Smooth muscle cell (in vitro differentiated cells): ENCODE data around the gene C5orf15. TPM values are rescaled to one million over a fixed set of nuclear protein-coding genes. Genes with fewer than 3 reads are reported as not detected.

ENCODE experiments used
- DNase-seq: peaks from one replicate; lab custom pipeline; 2025; ENCODE audit not compliant: unreplicated experiment; lab: John Stamatoyannopoulos, UW
- H2AFZ ChIP-seq: fragments of 200-600 bp; sonication (generic); 2 replicates; pipeline ENCODE4 v1.6.0; 2016; ENCODE audit warnings: antibody characterized with exemption, low read depth, mild to moderate bottlenecking
- H3F3A ChIP-seq: fragments of 200-600 bp; sonication (generic); 2 replicates; pipeline ENCODE4 v1.6.0; 2017; ENCODE audit warnings: antibody characterized with exemption, low read depth
- H3K27ac ChIP-seq: fragments of 200-600 bp; sonication (generic); 2 replicates; pipeline ENCODE4 v1.5.1; 2016; ENCODE audit warnings: low read depth, mild to moderate bottlenecking
- H3K27me3 ChIP-seq: fragments of 200-600 bp; sonication (generic); 2 replicates; pipeline ENCODE4 v1.6.1; 2016; ENCODE audit warnings: low read depth, mild to moderate bottlenecking
- H3K36me3 ChIP-seq: fragments of 200-600 bp; sonication (generic); 2 replicates; pipeline ENCODE4 v1.5.1; 2016; ENCODE audit warnings: low read depth
- H3K4me1 ChIP-seq: fragments of 200-600 bp; sonication (generic); 2 replicates; pipeline ENCODE4 v1.5.1; 2016; ENCODE audit warnings: low read depth
- H3K4me2 ChIP-seq: fragments of 200-600 bp; sonication (generic); 2 replicates; pipeline ENCODE4 v1.6.0; 2016; ENCODE audit warnings: mild to moderate bottlenecking
- H3K4me3 ChIP-seq: fragments of 200-600 bp; sonication (generic); 2 replicates; pipeline ENCODE4 v1.5.1; 2016; ENCODE audit warnings: mild to moderate bottlenecking
- H3K79me2 ChIP-seq: fragments of 200-600 bp; sonication (generic); 2 replicates; pipeline ENCODE4 v1.6.0; 2016; ENCODE audit warnings: low read depth, mild to moderate bottlenecking
- H3K9ac ChIP-seq: fragments of 200-600 bp; sonication (generic); 2 replicates; pipeline ENCODE4 v1.6.0; 2016; ENCODE audit warnings: low read depth
- H3K9me3 ChIP-seq: fragments of 200-600 bp; sonication (generic); replicated peaks from 2 replicates; pipeline ENCODE4 v1.5.1; 2016; ENCODE audit warnings: low read depth
- H4K20me1 ChIP-seq: fragments of 200-600 bp; sonication (generic); 2 replicates; pipeline ENCODE4 v1.6.0; 2016; ENCODE audit warnings: low read depth
- WGBS: methylation state at CpG from one replicate; pipeline ENCODE4 v1.1.7; 2016; ENCODE audit warnings: low lambda C conversion rate; 5-methylcytosine and 5-hydroxymethylcytosine counted together
- polyA plus RNA-seq: library from polyadenylated mRNA; unstranded; fragments of >200 nt; fragmentation: Nextera tagmentation; extraction: Ambion mirVana; gene quantifications from 2 replicates; pipeline ENCODE4 v1.2.1, GENCODE V29; 2016
- total RNA-seq: library from RNA; depleted of rRNA; stranded (reverse); fragments of >200 nt; gene quantifications from 2 replicates; pipeline ENCODE4 v1.2.3, GENCODE V29; 2014
- TF ChIP-seq, protein P1 (sequence below): fragments of 200-600 bp; sonication (generic); IDR thresholded peaks from 2 replicates; pipeline ENCODE4 v1.5.1; 2017; ENCODE audit warnings: borderline replicate concordance, mild to moderate bottlenecking, antibody characterized with exemption; ENCODE audit not compliant: insufficient read depth, poor library complexity, severe bottlenecking

The C5orf15 gene
- total and polyA plus RNA-seq, 2 experiments from 2014 or later: 64.9 to 128 TPM

DNA sequence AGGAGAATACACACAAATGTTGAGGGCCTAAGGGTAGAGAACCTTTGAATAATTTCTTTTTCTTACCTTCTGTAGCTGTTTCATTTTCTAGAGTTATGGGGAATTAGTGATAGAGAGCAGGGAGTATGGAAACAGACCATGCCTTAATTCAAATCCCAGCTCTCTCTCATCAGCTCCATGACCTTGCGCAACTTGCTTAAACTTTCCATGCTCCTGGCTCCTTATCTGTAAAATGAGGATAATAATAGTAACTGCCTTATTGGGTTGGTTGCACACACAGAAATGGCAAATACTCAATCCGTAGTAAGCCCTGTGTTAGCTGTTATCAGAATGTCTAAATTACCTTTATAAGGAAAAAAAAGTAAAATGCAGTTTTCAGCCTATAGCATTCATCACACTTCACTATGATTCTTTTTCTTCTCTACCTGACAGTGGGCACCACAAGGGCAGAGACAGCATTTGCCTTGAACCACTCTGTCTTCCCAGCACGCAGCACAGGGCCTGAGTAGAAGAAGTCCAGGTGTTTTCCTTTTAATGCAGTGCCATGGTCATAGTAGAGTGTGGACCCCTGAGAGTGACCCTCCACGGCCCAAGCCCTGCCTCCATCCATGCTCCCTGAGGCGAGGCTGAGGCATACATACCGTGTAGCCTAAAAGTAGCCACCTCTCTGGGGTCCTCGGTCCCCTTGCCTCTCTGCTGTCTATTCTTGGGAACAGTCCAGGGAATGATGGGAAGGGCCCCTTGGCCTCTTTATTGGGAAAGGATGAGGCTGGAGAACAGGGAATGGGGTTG, 17.4 kb downstream of the C5orf15 start:
- H3F3A ChIP-seq: no peaks in the 10 kb centered on the region
- H3K79me2 ChIP-seq: no peaks in the 10 kb centered on the region
- no peaks in the 10 kb centered on the region for H3K36me3 ChIP-seq
- no peak overlapping the region for H3K4me3 ChIP-seq
- WGBS: 73% methylated on average over 7 of the region's 7 CpGs
- no peaks in the 10 kb centered on the region for H3K9me3 ChIP-seq
- TF ChIP-seq, protein P1, sequence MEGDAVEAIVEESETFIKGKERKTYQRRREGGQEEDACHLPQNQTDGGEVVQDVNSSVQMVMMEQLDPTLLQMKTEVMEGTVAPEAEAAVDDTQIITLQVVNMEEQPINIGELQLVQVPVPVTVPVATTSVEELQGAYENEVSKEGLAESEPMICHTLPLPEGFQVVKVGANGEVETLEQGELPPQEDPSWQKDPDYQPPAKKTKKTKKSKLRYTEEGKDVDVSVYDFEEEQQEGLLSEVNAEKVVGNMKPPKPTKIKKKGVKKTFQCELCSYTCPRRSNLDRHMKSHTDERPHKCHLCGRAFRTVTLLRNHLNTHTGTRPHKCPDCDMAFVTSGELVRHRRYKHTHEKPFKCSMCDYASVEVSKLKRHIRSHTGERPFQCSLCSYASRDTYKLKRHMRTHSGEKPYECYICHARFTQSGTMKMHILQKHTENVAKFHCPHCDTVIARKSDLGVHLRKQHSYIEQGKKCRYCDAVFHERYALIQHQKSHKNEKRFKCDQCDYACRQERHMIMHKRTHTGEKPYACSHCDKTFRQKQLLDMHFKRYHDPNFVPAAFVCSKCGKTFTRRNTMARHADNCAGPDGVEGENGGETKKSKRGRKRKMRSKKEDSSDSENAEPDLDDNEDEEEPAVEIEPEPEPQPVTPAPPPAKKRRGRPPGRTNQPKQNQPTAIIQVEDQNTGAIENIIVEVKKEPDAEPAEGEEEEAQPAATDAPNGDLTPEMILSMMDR: no peak
- no peaks in the 10 kb centered on the region for H3K4me1 ChIP-seq
- no peak overlapping the region for H3K27ac ChIP-seq
- no peaks in the 10 kb centered on the region for H4K20me1 ChIP-seq
- no peaks in the 10 kb centered on the region for H3K27me3 ChIP-seq
- no peak overlapping the region for H3K4me2 ChIP-seq
- DNase-seq: no peak
- H3K9ac ChIP-seq: no peak overlapping the region
- H2AFZ ChIP-seq: no peak overlapping the region

DNA sequence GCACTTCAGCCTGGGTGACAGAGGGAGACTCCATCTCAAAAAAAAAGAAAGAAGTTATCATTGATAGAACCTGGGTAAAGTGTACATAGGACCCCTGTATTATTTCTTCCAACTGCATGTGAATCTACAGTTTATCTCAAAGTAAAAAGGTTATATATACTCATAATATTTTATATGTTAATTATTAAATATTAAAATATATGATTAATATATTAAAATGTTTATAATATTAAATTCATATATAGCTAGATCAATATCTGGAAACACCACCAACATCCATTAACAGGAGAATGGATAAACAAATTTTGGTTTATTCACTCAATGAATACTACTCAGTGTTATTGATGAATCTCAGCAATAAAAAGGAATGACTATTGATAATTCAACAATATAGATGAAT, 19.7 kb downstream of the C5orf15 start:
- Histone ChIP-seq H3K27me3 (no peaks in the 10 kb centered on the region), H3K4me3 (no peak overlapping the region), H4K20me1 (no peaks in the 10 kb centered on the region), H3K4me2 (no peak overlapping the region), H3K36me3 (no peaks in the 10 kb centered on the region), H3K79me2 (no peaks in the 10 kb centered on the region), H3K4me1 (no peaks in the 10 kb centered on the region), H2AFZ (no peak overlapping the region), H3K9me3 (no peaks in the 10 kb centered on the region), H3K27ac (no peak overlapping the region), H3K9ac (no peak overlapping the region), H3F3A (no peaks in the 10 kb centered on the region)
- DNase-seq: no peak
- TF ChIP-seq, protein P1: no peak

DNA sequence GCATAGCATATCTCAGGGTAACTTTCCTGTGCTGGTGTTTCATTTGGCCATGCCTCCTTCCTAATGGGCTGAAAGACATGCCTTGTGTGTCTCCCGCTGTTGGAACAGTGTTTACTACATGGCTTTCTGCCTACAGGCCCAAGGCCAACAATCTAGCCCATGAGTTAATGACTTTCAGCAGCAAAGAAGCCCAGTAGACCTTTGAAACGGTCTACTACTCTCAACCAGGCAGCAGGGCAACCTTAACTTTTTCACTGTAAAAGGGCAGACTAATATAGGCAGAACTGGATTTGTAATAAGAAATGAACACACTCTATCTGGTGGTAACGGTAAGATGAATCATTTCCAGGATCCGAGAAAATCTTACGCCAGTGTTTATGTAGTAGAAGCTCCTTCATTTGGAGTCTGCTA, 21.0 kb downstream of the C5orf15 start:
- H3K4me2 ChIP-seq: no peak overlapping the region
- H2AFZ ChIP-seq: no peak overlapping the region
- no peaks in the 10 kb centered on the region for H3K36me3 ChIP-seq
- 75% methylated on average over 5 of the region's 5 CpGs for WGBS
- no peaks in the 10 kb centered on the region for H3K4me1 ChIP-seq
- H3K27me3 ChIP-seq: no peaks in the 10 kb centered on the region
- no peak overlapping the region for H3K9ac ChIP-seq
- TF ChIP-seq, protein P1: no peak
- H3F3A ChIP-seq: no peaks in the 10 kb centered on the region
- no peak for DNase-seq
- no peak overlapping the region for H3K27ac ChIP-seq
- H3K4me3 ChIP-seq: no peak overlapping the region
- H4K20me1 ChIP-seq: no peaks in the 10 kb centered on the region
- H3K9me3 ChIP-seq: no peaks in the 10 kb centered on the region
- H3K79me2 ChIP-seq: no peaks in the 10 kb centered on the region

DNA sequence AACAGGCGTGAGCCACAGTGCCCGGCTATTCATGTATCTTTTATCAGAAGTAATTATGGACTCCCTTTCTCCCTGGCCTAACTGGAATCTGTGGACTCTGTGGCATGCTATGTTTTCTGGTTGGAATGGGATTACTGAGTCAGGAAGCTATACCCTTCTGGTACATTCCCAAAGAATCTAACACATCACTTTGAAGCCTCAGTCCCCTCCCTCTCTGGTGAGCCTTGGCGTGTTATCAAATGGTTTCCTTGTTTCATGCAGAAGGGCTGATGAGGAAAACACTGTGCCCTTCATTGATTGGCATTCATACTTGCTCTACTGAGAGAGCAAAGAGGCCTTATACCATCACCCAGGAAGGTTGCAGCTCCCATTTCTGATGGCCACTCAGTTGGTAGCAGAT, 22.9 kb downstream of the C5orf15 start:
- WGBS: 62% methylated on average over 3 of the region's 3 CpGs

More for the DNA sequence above, 22.9 kb downstream of the C5orf15 start:
- Histone ChIP-seq H3K9ac (no peak overlapping the region), H3K27ac (no peak overlapping the region), H3K79me2 (no peaks in the 10 kb centered on the region), H3K36me3 (no peaks in the 10 kb centered on the region), H3K4me1 (no peaks in the 10 kb centered on the region), H3F3A (no peaks in the 10 kb centered on the region), H3K4me3 (no peak overlapping the region), H3K9me3 (no peaks in the 10 kb centered on the region), H4K20me1 (no peaks in the 10 kb centered on the region), H3K4me2 (no peak overlapping the region), H2AFZ (no peak overlapping the region), H3K27me3 (no peaks in the 10 kb centered on the region)
- TF ChIP-seq, protein P1: no peak
- no peak for DNase-seq
